GM19023 (cell line): ENCODE data around the gene RAB30.

Experiments used
- ATAC-seq: cut with Tn5 transposase; IDR thresholded peaks from one replicate; pipeline ENCODE4 v1.9.1; 2021; ENCODE audit warnings: mild to moderate bottlenecking, moderate library complexity; ENCODE audit not compliant: unreplicated experiment

The RAB30 gene

DNA sequence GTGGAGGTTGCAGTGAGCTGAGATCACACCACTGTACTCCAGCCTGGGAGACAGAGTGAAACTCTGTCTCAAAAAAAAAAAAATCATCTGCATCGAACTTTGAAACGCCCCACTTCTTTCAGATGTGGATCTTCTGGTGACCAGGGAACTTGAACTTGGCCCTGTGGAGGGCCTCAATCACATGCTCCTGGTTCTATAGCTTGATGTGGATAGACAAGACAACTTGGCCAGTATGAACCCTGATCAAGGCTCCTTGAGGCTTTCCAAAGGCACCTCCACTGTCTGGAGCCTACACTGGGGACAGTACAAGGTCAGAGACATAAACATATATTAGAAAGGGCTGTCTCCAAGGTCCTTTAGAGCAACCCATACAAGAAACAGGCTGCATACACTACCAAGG lies 30.6 kb downstream of the RAB30 start:
- ATAC-seq, result no peak

- ATAC-seq, result no peak
Measured at GRCh38 chr11:83039566-83039965, 32.1 kb downstream of the RAB30 start.

DNA sequence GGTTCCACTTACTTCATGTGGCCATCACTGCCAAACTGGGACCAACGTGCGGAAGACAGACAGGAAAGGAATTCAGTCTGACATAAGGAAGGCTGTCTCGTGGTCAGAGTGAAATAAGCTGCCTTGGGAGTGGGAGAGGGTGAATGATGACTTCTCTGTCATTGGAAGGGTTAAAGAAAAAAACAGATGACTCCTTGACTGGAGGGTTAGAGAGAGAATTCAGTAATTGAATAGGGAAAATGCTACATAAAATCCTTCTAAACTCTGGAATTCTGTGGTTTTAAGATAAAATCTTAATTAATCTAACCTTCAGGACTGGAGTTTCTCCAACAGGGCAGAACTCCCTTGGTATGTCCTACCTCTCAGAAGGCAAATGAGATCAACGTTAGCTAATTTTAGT lies 33.8 kb downstream of the RAB30 start:
- ATAC-seq, result no peak

GRCh38 chr11:83036701-83037100 lies 35.0 kb downstream of the RAB30 start:
- no peak for ATAC-seq

- peak; percentile 48 for ATAC-seq
Measured at GRCh38 chr11:83035070-83035854, 36.4 kb downstream of the RAB30 start.

GRCh38 chr11:83034673-83035014 lies 37.1 kb downstream of the RAB30 start:
- no peak for ATAC-seq

DNA sequence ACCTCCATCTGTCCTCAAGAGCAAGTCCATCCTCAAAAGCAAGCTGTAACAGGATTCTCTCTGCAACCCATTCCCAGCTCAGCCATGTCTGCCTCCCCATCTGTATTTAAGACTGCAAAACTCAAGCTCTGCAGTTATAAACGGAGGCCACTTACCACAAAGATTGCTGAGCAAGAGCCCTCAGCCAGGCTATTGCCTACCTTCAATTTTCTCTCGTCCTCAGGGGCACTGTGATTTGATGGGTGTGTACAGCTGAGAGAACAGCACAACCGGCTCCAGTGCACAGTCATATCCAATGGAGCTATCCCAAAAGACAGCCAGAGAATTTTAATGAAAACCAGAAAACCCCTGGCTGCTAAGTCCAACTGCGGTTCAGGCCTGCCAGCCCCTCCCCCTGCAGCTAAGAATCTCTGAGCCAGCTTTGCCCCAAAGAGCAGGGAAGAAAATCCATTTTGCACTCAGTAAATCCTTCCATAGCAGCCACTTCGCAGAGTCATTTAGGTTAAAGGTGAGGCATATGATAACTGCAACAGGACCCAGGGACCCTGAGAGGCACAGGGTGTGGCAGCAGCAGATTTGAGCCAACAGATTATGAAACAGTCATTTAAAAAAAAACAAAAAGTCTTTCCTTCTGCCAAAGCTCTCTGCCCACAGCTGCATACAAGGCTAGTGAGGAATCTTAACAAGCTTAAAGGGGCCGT lies 37.6 kb downstream of the RAB30 start:
- ATAC-seq, result no peak

GRCh38 chr11:83033371-83033770 lies 38.3 kb downstream of the RAB30 start:
- ATAC-seq, result no peak

DNA sequence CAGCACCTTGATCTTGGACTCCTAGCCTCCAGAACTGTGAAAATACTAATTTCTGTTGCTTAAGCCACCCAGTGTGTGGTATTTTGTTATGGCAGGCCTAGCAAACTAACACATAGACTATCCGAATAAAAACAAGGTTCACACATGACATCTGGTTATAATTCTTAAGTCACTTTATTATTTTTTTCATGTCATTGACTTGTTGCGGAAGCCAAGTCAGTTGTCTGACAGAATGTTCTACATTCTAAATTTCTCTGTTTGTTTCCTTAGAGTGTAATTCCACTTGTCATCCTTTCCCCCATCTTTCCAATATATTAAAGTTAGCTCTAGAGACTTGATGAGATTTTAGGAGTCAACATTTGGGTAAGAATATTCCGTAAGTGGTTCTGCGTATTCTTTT lies 40.6 kb downstream of the RAB30 start:
- no peak for ATAC-seq

DNA sequence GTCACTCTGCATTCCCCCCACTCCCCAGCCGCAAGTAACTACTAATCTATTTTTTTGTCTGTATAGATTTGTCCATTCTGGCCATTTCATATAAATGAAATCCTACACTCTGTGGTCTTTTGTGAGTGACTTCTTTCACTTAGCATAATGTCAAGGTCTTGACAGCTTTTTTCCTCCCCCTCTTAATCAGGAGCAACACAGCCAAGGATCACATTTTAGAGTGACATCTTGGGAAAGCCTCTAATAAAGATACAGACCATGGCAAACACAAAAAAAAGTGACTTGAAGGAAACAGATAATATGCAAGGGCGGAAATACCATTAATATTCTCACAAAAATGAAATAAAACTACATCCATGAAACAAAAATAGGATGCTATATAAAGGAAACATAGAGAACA lies 43.9 kb downstream of the RAB30 start:
- ATAC-seq, result no peak

DNA sequence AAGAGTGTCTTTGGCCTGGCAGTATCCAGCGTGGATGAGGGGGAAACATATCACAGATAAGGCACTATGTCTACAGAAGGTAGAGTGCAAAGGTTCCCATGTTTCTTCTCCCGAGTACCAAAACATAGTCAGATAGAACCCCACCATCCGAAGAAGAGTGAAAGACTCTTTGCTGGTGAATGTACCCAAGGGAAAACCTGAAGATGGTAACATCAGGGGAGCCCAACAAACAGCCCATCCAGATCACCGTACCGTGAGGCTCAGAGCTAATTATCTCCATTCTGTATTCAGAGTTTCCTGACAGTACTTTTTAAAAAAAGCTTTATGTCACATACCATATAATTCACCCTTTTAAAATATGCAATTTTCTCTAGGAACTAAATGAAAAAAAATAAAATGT lies 44.4 kb downstream of the RAB30 start:
- ATAC-seq, result no peak

DNA sequence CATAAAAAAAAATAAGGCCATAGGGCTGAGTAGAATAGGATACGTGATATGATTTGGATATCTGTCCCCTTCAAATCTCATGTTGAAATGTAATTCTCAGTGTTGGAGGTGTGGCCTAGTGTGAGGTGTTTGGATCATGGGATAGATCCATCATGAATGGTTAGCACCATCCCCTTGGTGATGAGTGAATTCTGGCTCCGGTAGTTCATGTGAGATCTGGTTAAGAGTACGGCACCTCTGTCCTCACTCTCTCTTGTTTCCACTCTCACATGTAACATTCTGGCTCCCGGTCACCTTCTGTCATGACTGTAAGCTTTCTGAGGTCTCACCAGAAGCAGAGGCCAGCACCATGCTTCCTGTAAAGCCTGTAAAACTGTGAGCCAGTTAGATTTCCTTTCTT lies 45.5 kb downstream of the RAB30 start:
- no peak for ATAC-seq

DNA sequence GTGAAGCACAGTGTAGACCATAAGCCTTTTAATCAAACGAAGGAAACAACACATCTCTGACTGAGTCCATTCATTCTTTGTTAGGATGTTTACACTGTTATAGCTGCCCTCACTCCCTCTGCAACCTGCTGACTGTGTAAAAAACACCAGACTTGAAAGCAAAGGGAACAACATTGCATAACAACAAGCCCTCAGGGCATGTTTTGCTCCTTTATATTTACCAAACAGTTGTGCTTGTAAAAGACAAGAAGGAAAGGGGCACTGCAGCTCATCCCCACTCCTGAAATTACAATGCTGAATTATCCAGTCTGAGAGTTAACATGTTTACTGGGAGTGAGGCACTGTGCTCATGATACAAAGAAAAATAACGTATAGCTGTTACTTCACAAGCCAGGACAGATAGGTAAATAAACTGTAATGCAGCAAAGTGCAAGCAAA lies 46.4 kb downstream of the RAB30 start:
- no peak for ATAC-seq

DNA sequence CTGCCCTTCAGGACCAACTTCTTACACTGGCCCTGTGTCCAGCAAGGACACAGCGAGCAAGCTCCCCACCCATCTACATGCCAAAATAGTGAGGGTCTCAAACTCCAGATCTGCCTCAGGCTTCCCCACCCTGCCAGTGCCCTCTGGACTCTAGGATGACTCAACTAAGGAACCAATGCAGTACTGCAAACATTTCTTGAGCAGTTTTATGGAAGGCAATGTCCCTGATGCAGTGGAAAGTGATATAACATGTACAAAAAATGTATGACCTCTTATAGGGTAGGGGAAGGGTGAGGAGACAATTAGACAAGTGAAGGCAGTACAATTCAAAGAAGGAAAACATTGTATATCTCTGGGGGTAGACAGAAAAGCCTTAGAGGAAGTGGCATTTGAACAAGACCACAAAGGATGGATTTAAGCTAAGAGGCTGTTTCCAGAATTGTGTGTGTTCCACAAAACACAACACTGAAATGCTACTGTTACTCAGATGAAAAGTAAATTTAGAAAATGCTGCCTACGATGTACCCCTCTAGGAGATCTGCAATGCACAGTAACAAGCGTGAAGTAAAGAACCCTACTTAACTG lies 47.3 kb downstream of the RAB30 start:
- ATAC-seq, result no peak

GRCh38 chr11:83023410-83023809 lies 48.3 kb downstream of the RAB30 start:
- no peak for ATAC-seq

DNA sequence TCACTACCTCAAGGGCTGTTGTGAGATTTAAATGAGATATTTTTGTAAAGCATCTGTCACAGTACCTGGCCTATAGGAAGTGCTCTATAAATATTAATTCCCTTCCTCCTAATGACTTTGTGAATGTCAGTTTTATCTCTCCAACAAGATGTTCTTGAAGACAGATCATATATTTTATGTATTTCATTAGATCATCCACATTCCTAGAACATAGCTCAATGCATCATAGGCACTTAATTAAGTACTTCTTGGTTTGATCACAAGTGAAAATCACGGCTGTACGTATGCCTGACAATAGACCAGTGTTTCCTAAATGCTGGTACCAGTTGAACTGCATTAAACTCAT lies 49.9 kb downstream of the RAB30 start:
- no peak for ATAC-seq

DNA sequence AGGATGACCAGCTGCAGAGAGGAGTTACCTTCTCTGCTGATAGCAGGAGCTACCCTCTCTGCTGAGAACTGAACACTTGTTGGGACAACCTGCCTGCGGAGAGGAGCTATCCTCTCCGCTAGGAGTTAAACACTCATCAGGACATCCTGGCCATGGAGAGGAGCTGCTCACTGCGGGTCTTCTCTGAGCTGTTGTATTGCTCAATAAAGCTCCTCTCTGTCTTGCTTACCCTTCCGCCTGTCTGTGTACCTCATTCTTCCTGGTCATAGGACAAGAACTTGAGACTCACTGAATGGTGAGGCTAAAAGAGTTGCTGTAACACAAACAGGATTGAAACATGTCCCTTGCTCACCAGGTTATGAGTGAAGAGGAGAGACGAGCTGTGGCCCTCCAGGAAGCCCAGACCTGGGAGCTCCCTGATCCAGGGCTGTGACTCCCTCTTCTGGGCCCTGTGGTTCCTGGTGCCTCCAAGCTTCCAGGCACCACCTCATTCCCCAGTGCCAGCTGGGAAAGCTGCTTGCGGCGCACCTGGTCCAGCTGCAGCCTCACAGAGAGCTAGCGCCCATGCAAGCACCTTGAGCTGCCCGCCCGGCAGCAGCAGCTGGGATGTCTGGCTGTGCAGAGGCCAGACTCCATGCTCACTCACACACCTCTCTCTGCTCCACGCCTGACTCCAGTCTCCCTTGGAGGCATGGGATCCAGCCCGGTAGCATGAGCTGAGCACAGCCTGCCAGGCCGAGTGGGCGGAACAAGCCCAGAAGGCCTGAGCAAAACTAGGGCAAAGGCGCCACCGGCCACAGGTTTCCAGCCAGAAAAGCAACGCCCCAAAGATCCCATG lies 50.5 kb downstream of the RAB30 start:
- no peak for ATAC-seq

- ATAC-seq, result no peak
Measured at GRCh38 chr11:83019888-83020579, 51.7 kb downstream of the RAB30 start.

GRCh38 chr11:83014951-83015350 lies 56.7 kb downstream of the RAB30 start:
- no peak for ATAC-seq

DNA sequence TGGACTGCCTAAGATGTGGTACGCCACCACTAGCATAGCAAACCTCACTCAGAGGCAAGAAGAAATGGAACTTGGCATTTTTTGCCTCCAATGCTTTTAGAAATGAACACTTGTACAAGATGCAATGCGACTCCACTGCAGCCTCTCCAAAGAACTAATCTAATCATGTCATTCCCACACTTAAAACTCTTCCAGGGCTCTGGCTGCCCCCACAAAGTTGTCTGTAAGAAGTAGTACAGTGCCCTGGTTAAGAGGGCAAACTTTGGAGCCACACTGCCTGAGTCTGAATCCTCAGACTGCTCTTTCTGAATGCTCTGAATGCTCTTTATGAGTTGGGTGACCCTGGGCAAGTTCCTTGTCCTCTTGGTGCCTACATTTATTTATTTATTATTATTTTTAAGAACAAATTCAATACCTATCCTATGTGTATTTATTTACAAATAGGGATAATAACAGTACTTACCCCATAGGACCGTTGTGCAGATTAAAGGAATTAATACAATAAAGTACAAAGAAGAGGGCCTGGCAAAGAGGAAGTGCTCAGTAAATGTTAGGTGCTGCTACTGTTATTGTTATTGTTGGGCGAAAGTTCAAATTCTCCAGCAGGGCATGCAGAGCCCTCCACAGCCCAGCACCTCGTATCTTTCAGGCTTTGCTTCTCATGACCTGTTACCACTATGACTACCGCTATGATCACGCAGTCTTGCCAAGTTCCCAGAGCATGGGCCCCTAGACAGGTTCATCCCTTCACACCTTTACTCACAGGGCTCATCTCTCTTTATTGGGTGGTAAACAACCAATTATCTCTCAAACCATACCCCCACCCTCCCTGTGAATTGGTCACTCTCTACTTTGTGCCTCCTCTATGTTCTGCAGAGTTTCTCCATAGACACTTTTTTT lies 59.3 kb downstream of the RAB30 start:
- ATAC-seq, result no peak
